K562 (cell line): Measurements from ENCODE around the gene LIN7A. TPM values are rescaled to one million over a fixed set of nuclear protein-coding genes. Genes with fewer than 3 reads are reported as not detected.

Source experiments
- ARID3A ChIP-seq: IDR thresholded peaks from 2 replicates; pipeline ENCODE4 v1.6.1; 2012; ENCODE audit warnings: low read depth, low read length, improper control_type of control experiment, borderline replicate concordance
- EZH2 ChIP-seq: IDR thresholded peaks from 2 replicates; pipeline ENCODE4 v1.6.1; 2012; ENCODE audit warnings: low read depth, mild to moderate bottlenecking, inconsistent platforms, low read length, borderline replicate concordance
- SP2 ChIP-seq: IDR thresholded peaks from 2 replicates; pipeline ENCODE4 v1.6.1; 2011; ENCODE audit warnings: mild to moderate bottlenecking, low read depth, low read length, moderate library complexity; ENCODE audit not compliant: poor library complexity, severe bottlenecking; ENCODE audit errors: extremely low read depth
- polyA plus RNA-seq, 8 experiments: library from polyadenylated mRNA; depleted of rRNA in 4 of 8; stranded (reverse) in 5 of 8; unstranded in 3 of 8; fragments of >200 nt; fragmentation: Nextera tagmentation in 2 of 8; fragmentation: Illumina TruSeq in 1 of 8; extraction: Ambion mirVana in 2 of 8; extraction: Trizol in 1 of 8; gene quantifications; 2 replicates each; pipeline versions ENCODE4 v1.2.1 to v1.2.3, GENCODE V29; 2011 to 2014; ENCODE audit warnings: inconsistent platforms in 1 of 8, missing spikeins in 1 of 8
- total RNA-seq, 7 experiments: library from RNA; depleted of rRNA in 6 of 7; stranded (reverse); fragments of >200 nt in 6 of 7; fragmentation: Illumina TruSeq in 2 of 7; extraction: Trizol in 2 of 7; gene quantifications; 2 replicates each; pipeline versions ENCODE4 v1.2.1 to v1.2.3, GENCODE V29; 2011 to 2021; ENCODE audit warnings: low replicate concordance in 1 of 7
- TF ChIP-seq, protein P1 (sequence below): sonication (generic); formaldehyde crosslinking; IDR thresholded peaks from 2 replicates; pipeline ENCODE4 v1.8.0; 2023; ENCODE audit warnings: missing genetic modification reagents, mild to moderate bottlenecking, borderline replicate concordance

Gene LIN7A
- total and polyA plus RNA-seq, 9 of the 15 experiments (the other 6 are each of a cell fraction or from before 2014, with no cell fraction given), result not detected

DNA sequence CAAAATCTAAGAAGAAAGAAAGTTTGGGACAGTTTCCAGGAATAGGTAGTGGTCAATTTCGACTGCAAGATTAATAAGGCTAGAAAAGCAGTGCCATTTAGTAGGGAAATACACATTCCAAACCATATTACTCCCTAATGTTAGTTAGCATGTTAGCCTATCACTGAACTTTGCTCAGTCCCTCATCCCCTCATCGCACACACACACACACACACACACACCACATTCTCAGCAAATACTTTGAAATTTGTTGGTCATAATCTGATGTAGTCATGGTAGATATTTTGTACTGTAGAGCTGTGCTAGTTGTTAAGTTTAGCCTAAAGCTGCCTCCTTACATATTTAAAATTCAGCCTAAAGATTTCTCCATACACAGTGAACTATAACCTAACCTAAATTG, 157.0 kb downstream of the LIN7A start (continued):
- TF ChIP-seq, protein P1, sequence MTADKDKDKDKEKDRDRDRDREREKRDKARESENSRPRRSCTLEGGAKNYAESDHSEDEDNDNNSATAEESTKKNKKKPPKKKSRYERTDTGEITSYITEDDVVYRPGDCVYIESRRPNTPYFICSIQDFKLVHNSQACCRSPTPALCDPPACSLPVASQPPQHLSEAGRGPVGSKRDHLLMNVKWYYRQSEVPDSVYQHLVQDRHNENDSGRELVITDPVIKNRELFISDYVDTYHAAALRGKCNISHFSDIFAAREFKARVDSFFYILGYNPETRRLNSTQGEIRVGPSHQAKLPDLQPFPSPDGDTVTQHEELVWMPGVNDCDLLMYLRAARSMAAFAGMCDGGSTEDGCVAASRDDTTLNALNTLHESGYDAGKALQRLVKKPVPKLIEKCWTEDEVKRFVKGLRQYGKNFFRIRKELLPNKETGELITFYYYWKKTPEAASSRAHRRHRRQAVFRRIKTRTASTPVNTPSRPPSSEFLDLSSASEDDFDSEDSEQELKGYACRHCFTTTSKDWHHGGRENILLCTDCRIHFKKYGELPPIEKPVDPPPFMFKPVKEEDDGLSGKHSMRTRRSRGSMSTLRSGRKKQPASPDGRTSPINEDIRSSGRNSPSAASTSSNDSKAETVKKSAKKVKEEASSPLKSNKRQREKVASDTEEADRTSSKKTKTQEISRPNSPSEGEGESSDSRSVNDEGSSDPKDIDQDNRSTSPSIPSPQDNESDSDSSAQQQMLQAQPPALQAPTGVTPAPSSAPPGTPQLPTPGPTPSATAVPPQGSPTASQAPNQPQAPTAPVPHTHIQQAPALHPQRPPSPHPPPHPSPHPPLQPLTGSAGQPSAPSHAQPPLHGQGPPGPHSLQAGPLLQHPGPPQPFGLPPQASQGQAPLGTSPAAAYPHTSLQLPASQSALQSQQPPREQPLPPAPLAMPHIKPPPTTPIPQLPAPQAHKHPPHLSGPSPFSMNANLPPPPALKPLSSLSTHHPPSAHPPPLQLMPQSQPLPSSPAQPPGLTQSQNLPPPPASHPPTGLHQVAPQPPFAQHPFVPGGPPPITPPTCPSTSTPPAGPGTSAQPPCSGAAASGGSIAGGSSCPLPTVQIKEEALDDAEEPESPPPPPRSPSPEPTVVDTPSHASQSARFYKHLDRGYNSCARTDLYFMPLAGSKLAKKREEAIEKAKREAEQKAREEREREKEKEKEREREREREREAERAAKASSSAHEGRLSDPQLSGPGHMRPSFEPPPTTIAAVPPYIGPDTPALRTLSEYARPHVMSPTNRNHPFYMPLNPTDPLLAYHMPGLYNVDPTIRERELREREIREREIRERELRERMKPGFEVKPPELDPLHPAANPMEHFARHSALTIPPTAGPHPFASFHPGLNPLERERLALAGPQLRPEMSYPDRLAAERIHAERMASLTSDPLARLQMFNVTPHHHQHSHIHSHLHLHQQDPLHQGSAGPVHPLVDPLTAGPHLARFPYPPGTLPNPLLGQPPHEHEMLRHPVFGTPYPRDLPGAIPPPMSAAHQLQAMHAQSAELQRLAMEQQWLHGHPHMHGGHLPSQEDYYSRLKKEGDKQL (CRISPR knock-in tag), result no peak
- TF ChIP-seq EZH2, result no peak
- no peak for TF ChIP-seq ARID3A
- no peak for TF ChIP-seq SP2
